ENCODE measurements around the gene MEIOB.

MEIOB gene

DNA sequence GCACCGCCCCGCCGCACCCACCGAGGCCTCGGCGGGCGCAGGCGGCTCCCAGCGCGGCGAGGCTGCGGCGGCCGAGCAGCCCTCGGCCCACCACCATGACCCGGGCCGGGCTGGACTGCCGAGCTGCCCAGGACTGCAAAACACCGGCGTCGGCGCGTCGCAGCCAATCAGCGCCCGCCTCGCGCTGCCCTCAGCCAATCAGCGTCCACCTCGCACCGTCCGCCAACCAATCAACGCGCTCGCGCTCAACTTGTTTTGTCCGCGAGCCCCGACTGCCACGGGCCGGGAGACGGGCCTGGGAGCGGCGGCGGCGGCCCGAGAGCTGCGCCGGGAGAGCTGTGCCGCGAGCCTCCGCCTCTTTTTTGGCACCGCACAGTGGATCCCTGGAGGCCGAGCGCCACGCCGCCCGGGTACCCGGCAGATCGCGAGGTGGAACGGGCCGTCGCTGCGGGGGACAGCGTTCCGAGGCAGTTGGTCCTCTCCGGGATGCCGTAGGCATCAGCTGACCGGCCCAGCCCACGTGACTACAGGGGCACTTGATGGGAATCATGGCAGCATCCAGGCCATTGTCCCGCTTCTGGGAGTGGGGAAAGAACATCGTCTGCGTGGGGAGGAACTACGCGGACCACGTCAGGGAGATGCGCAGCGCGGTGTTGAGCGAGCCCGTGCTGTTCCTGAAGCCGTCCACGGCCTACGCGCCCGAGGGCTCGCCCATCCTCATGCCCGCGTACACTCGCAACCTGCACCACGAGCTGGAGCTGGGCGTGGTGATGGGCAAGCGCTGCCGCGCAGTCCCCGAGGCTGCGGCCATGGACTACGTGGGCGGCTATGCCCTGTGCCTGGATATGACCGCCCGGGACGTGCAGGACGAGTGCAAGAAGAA lies 45.0 kb downstream of the MEIOB start, which contains the start of the genes FAHD1 and HAGH:
FAHD1 (plus strand) TSS at position 516 of the 883 bp plus-strand sequence; CDS start at position 549, 33 bp downstream.
HAGH (minus strand) TSS at position 135 of the 883 bp plus-strand sequence; CDS start at position 97, 38 bp downstream.
- peak; percentile 94 for DNase-seq

DNA sequence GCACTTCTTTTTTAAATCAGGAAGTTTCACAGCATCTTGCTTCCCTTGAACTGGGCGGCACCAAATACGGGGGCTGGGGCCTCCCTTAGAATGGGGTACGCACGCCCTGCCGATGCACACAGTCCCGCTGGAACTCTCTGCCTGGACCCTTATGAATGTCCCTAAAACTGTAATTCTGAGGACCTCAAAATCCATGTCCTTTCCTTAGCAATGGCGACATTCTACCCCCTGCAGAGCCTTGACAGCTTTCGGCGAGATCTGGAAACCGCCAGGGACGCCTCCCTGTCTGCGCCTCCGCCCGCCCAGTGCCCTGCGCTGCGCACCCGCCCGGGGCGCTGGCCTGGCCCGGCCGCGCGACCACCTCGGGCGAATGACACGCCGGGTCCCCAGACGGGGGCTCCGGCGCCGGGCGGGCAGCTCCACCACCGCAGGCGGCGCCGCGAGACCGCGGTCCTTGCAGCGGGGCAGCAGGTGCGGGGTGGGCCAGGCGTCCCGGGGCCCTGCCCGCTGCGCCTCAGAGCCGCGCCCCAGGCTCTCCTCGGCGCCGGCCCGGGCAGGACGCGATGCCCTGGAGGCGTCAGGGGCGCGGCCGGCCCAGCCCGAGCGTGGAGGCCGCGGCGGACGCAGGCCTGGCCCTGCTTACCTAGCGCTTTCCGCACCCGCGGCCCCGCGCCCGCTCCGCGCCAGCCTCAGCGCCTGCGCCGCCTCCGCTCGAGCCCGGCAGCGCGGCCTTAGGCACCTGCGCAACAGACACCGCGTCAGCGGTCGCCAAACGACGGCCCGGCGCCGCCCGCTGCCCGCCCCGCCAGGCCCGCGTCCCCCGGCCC lies 45.9 kb downstream of the MEIOB start:
- peak; percentile 77 for DNase-seq

GRCh38 chr16:1825381-1825863 lies 46.5 kb downstream of the MEIOB start:
- no peak for DNase-seq

DNA sequence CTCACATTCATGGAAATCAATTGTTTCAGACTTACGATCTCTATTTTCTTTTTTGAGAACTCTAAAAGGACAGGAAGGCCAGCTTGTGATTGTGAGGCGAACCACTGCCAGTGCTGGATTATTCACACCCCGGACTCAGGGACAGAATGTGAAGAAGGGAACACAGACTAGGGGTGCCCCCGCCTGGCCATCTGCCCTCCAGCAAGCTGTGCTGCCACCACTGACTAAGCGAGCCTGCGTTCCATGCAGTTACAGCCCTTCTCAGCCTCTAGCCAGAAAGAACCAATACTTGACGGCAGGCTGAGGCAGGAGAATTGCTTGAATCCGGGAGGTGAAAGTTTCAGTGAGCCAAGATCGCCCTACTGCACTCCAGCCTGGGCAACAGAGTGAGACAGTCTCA lies 48.1 kb downstream of the MEIOB start:
- DNase-seq: no peak

- DNase-seq: no peak
These were observed 49.2 kb downstream of the MEIOB start for GRCh38 chr16:1822801-1823200.

DNA sequence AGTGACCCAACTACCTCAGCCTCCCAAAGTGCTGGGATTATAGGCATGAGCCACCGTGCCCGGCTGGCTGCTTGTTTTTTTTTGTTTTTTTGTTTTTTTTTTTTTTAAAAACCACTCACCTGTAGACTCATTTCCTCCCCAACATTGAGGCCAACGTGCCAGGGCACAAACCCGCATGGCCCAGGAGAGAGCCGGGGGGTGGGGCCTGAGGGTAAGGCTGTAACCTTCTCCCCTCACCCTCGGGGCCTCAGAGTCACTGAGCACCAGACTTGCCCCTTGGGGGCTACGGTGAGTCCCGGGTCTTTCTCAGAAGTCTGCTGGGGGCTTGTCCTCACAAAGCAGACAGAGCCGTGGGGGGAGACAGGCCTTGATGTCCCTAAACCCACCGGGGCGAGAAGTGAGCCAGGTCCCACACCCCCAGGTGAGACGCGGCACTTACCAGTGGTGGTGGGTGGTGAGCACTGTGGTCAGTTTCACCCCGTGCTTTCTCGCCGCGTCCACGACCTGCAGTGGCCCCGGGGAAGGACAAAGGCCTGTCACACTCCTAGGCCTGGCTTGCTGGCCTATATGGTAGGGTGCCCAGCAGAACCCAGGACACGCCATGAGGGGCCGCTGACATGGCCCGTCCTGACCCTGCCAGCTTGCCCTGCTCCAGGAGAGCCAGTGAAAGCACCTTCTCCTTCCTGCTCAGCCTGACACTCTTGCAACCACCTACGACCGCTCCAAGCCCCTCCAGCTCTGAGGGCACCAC lies 49.9 kb downstream of the MEIOB start:
- no peak for DNase-seq

- no peak for DNase-seq
These were observed 51.0 kb downstream of the MEIOB start for GRCh38 chr16:1820946-1821290.

DNA sequence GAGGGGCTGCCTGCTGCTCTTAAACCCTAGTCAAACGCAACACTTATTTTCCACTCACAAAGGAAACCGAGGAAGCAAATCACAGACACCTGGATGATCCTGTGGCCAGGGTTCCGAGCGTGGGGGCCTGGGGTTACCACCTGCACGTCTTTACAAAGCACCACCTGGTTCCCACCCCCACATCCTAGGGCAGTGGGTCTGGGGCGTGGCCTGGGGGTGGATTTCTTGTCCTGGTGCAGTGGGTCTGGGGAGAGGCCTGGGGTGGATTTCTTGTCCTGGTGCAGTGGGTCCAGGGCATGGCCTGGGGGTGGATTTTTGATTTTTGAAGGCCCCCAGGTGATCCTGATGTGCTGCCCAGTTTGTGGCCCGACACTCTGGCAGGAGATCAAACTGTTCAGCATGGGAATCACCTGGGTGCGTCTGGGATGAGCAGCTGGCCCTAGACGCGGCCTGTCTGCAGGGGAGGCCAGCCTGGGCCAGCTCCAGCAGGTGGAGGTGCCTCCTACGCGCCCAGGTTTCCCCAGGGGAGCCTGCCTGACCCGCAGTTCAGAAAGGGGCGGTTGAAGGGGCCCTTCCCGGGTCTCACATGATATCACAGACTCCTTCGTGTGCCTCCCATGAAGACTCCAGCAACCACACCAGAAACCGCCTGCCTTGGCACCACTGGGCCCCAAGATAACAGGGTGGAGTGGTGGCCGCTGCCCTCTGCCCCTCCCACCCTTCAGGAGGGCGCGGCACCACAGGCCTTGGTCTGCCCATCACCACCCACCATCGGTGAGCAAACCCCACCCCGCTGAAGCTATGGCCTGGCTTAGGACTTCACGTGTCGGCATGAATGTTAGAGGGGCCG lies 51.6 kb downstream of the MEIOB start:
- no peak for DNase-seq

DNA sequence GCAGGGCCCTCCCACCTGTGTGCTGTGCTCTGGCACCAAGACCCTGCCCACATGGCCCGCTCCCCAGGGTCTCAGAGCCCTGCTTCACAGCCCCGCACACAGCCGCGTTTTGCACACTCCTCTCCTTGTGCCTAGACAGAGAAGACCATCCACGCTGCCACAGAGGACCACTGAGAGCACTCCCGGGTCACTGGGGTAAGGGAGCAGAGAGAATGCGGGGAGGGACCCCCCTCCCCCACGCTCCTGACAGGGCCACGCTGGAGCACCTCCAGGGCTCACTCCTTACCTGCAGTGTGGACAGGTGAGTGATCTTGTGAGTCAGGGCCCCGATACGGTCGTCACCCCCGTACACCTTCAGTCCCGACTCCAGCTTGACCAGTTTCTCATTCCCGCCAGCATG lies 52.4 kb downstream of the MEIOB start:
- DNase-seq: no peak

DNA sequence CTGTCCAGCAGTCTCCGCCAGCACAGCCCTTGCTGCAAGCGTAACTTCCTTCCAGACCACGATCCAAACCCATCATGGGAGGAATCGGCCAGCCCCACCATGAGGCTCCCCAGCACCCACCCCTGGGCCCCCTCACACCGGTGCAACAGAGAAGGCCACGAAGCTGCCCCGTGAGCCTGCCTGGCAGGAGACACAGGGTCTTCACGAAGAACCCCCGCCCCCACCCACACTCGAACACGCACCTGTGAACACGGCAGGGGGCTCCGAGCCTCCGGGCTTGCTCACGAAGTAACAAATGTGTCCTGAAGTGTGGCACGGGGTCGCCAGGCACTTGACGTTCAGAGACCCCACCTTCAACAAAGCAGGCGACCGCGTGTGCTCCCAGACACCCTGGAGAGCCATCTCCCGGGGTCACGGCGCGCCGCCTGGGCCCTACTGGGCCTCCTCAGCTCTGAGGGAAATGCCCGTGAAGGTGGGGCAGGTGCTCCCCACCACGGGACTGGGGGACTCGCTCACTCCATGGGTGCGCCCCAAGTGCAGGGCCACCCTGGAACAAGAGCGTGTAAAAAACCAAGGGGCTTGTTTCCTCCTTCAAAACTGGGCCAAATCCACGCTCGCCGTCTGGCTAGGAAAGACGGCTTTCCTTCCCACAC lies 53.0 kb downstream of the MEIOB start:
- no peak for DNase-seq

- no peak for DNase-seq
These were observed 53.6 kb downstream of the MEIOB start for GRCh38 chr16:1818204-1818872.

DNA sequence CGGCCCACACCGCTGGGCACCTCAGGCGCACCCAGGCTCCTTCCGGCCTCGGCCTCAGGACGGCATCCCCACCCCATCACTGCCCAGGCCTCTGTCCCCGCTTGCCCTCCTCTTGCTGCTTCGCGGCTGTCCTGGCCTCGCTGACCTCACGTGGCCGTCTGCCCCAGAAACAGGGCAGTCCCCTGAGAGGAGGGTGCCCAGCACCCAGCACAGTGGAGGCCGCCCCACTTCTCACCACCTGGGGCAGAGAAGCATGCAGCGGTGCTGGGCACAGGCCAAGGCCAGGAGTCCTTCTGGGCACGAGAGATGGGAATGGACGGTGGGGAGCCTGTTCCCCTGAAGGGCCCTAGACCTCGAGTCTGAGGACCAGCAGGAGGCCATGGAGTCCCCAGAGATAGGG lies 54.2 kb downstream of the MEIOB start:
- no peak for DNase-seq

GRCh38 chr16:1817276-1817589 lies 54.7 kb downstream of the MEIOB start:
- DNase-seq: no peak

DNA sequence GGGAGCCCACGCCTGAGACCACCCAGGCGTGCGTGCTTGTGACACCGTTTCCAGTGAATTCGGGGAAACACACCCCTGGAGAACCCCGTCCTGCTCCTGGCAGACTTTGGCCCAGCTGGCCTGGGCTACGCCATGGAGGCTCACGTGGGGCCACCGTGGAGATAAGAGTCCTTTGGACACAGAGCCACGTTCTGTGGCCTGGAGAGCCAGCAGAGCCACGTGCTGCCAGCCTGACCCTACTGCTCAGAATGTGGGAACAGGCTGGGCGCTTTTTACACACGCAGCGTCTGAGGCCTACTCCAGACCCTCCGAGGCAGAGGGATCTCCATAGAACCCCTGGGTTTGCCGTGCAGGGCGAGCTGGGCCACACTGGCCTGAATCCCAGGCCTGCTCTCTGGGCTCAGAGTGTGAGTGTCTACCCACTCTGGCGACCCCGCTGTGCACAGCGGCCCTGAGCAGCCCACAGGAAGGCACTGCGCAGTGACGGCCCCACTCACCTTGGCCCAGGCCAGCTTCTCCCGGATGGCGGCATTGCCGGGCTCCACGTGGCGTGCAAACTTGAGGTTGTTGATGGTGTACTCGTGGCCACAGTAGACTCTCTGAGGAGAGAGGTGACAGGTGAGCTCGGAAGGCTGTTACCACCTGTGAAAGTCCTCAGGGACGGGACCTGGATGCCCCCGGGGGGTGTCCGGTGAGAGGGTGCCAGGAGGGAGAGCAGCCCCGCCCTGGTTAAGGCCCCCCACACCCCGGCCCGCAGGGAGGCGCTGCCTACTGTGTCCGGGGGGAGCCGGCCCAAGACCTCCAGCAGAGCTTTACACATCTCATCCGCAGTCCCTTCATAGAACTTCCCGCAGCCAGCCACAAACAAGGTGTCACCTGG lies 55.3 kb downstream of the MEIOB start:
- no peak for DNase-seq

GRCh38 chr16:1815461-1815860 lies 56.5 kb downstream of the MEIOB start:
- no peak for DNase-seq

- DNase-seq: no peak
These were observed 59.2 kb downstream of the MEIOB start for GRCh38 chr16:1812732-1813163.

DNA sequence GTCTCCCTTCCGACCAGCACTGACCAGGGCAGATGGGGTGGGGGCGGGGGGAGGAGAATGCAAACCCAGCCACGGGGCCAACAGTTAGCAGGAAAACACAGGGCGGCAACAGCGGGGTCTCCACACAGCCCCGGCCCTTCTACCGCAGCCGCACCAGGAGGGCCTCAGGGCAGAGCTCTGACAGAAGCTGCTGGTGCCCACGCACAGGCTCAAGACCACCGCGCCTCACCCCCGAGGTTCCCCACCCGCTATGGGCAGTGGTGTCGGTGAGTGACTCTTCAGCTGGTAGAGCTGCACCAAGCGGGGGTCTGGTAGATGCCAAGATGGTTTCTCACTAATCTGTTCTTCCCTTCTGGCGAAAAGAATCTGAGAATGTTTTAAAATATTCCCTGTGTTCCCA lies 61.4 kb downstream of the MEIOB start:
- DNase-seq: no peak

GRCh38 chr16:1810106-1810505 lies 61.9 kb downstream of the MEIOB start:
- no peak for DNase-seq

DNA sequence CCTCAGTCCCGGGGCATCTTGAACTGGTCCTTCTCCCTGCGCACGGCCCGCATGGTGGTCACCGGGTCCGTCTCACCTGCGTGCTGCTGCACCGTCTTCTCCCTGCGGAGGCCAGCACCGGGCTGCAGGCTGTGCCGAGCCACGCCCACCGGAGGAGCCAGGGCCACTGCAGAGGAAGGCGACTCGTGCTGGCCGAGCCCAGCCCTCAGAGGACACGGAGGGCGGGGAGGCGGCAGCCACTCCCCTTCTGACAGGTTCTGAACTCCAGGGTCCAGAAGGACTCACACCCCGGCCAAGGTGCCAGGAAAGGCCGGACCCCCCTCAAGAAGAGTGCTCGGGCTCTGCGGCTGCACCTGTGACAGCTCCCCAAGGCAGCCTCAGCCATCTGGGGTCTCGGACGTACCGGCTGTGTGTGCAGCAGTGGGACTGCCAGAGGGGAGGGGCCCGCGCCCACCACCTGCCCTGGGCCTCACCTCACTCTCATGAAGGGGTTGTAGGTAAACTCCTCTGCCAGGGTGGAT lies 62.6 kb downstream of the MEIOB start:
- DNase-seq: no peak

GRCh38 chr16:1808691-1809090 lies 63.3 kb downstream of the MEIOB start:
- DNase-seq: no peak

Measured in activated CD4-positive, CD25-positive, alpha-beta regulatory T cell treated with anti-CD3 and anti-CD28 coated beads, Interleukin-2, amount 50 U/mL, for 72 hours (primary cell).